ENCODE data around the gene C2CD5. TPM values are rescaled to one million over a fixed set of nuclear protein-coding genes. Genes with fewer than 3 reads are reported as not detected.

The C2CD5 gene
- total RNA-seq, 4 donors from 2014 or later = 47.9 to 123 (median 63.6) TPM

DNA sequence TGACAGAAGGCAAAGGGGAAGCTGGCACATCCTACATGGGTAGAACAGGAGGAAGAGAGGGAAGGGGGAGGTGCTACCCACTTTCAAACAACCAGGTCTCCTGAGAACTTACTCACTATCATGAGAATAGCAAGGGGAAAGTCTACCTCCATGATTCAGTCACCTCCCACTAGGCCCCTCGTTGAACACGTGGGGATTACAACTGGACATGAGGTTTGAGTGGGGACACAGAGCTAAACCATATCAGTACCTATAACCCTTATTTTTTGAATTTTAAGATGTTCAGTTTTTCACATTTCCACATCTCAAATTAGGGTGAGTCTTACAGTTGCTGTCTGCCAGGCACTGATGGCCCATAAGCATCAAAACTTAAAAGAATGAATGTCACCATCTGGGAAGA lies 129.6 kb downstream of the C2CD5 start:
- no peaks in the 10 kb centered on the region for H3K27me3 ChIP-seq

GRCh38 chr12:22413592-22413991 lies 130.8 kb downstream of the C2CD5 start:
- intact Hi-C loops (cut with DNase I; ENCODE audit: low total_unique reads) = no loop called here
- Histone ChIP-seq H3K9me3 (no peaks in the 10 kb centered on the region), H3K4me1 (peaks cover 7 to 25% (median 10%) of the 10 kb centered on the region in 4 donors), H3K27me3 (no peaks in the 10 kb centered on the region), H3K27ac (no peak overlapping the region), H3K36me3 (no peaks in the 10 kb centered on the region), H3K4me3 (no peak overlapping the region)
- in situ Hi-C loops (cut with MboI; ENCODE audit: low pct_ligation_motif_present in 1 of 4, low pct_unique_long_range_greater_than_20kb in 1 of 4, low sequenced_read_pairs in 3 of 4) = no loop called here
- no peak for DNase-seq
- TF ChIP-seq, protein P1, sequence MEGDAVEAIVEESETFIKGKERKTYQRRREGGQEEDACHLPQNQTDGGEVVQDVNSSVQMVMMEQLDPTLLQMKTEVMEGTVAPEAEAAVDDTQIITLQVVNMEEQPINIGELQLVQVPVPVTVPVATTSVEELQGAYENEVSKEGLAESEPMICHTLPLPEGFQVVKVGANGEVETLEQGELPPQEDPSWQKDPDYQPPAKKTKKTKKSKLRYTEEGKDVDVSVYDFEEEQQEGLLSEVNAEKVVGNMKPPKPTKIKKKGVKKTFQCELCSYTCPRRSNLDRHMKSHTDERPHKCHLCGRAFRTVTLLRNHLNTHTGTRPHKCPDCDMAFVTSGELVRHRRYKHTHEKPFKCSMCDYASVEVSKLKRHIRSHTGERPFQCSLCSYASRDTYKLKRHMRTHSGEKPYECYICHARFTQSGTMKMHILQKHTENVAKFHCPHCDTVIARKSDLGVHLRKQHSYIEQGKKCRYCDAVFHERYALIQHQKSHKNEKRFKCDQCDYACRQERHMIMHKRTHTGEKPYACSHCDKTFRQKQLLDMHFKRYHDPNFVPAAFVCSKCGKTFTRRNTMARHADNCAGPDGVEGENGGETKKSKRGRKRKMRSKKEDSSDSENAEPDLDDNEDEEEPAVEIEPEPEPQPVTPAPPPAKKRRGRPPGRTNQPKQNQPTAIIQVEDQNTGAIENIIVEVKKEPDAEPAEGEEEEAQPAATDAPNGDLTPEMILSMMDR (IDR thresholded peaks at IDR 0.05) = no peak
- no peak for TF ChIP-seq EP300 (IDR thresholded peaks at IDR 0.05; ENCODE audit: low read depth)
- no peak for TF ChIP-seq POLR2AphosphoS5 (IDR thresholded peaks at IDR 0.05)
- TF ChIP-seq POLR2A (IDR thresholded peaks at IDR 0.05) = no peak
- WGBS, 2 donors (ENCODE audit: low coverage in 1 of 2) = 83 to 92% methylated on average over 3 of the region's 3 CpGs

More for the DNA sequence above, 129.6 kb downstream of the C2CD5 start:
- in situ Hi-C loops (cut with MboI; ENCODE audit: low pct_ligation_motif_present in 1 of 4, low pct_unique_long_range_greater_than_20kb in 1 of 4, low sequenced_read_pairs in 3 of 4) = no loop called here
- H3K36me3 ChIP-seq = no peaks in the 10 kb centered on the region
- TF ChIP-seq POLR2A (IDR thresholded peaks at IDR 0.05) (no peak), EP300 (IDR thresholded peaks at IDR 0.05; ENCODE audit: low read depth) (no peak), POLR2AphosphoS5 (IDR thresholded peaks at IDR 0.05) (no peak)
- TF ChIP-seq, protein P1 (IDR thresholded peaks at IDR 0.05) = no peak
- DNase-seq = no peak
- intact Hi-C loops (cut with DNase I; ENCODE audit: low total_unique reads) = no loop called here
- H3K4me1 ChIP-seq = peaks cover 0 to 19% (median 10%) of the 10 kb centered on the region in 4 donors
- no peaks in the 10 kb centered on the region for H3K9me3 ChIP-seq
- H3K4me3 ChIP-seq = no peak overlapping the region
- WGBS, 2 donors (ENCODE audit: low coverage in 1 of 2) = 90 to 96% methylated on average over 2 of the region's 2 CpGs
- no peak overlapping the region for H3K27ac ChIP-seq

GRCh38 chr12:22412581-22412980 lies 131.8 kb downstream of the C2CD5 start:
- TF ChIP-seq POLR2A (IDR thresholded peaks at IDR 0.05) = no peak
- TF ChIP-seq POLR2AphosphoS5 (IDR thresholded peaks at IDR 0.05) = no peak
- no peak for TF ChIP-seq EP300 (IDR thresholded peaks at IDR 0.05; ENCODE audit: low read depth)
- TF ChIP-seq, protein P1 (IDR thresholded peaks at IDR 0.05) = no peak
- WGBS, 2 donors (ENCODE audit: low coverage in 1 of 2) = 67 to 76% methylated on average over 3 of the region's 3 CpGs
- peaks cover 7 to 25% (median 10%) of the 10 kb centered on the region in 4 donors for H3K4me1 ChIP-seq
- no peak overlapping the region for H3K27ac ChIP-seq
- in situ Hi-C loops (cut with MboI; ENCODE audit: low pct_ligation_motif_present in 1 of 4, low pct_unique_long_range_greater_than_20kb in 1 of 4, low sequenced_read_pairs in 3 of 4) (no loop called here), intact Hi-C loops (cut with DNase I; ENCODE audit: low total_unique reads) (no loop called here)
- no peaks in the 10 kb centered on the region for H3K27me3 ChIP-seq
- no peaks in the 10 kb centered on the region for H3K9me3 ChIP-seq
- DNase-seq = no peak
- H3K36me3 ChIP-seq = no peaks in the 10 kb centered on the region
- H3K4me3 ChIP-seq = no peak overlapping the region

- no peak for DNase-seq
- WGBS, 2 donors (ENCODE audit: low coverage in 1 of 2) = 53 to 56% methylated on average over 3 of the region's 3 CpGs
- in situ Hi-C loops (cut with MboI; ENCODE audit: low pct_ligation_motif_present in 1 of 4, low pct_unique_long_range_greater_than_20kb in 1 of 4, low sequenced_read_pairs in 3 of 4) = no loop called here
- H3K9me3 ChIP-seq = no peaks in the 10 kb centered on the region
- intact Hi-C loops (cut with DNase I; ENCODE audit: low total_unique reads) = no loop called here
- H3K4me3 ChIP-seq = no peak overlapping the region
- H3K4me1 ChIP-seq = peaks cover 2 to 12% (median 5%) of the 10 kb centered on the region in 4 donors
- no peak overlapping the region for H3K27ac ChIP-seq
- no peaks in the 10 kb centered on the region for H3K27me3 ChIP-seq
- no peak for TF ChIP-seq POLR2A (IDR thresholded peaks at IDR 0.05)
- no peak for TF ChIP-seq EP300 (IDR thresholded peaks at IDR 0.05; ENCODE audit: low read depth)
- no peak for TF ChIP-seq POLR2AphosphoS5 (IDR thresholded peaks at IDR 0.05)
- TF ChIP-seq, protein P1 (IDR thresholded peaks at IDR 0.05) = no peak
- no peaks in the 10 kb centered on the region for H3K36me3 ChIP-seq
Measured at GRCh38 chr12:22410486-22410885, 133.9 kb downstream of the C2CD5 start.

Data from transverse colon (tissue), 4 donors.